Glomerular visceral epithelial cell (primary cell): ENCODE data around the gene MAGI1.
A peak's percentile ranks its signal among the peaks of the same experiment; 100 is the strongest.
"Not testable (repeated sequence)": the region's sequence is repeated elsewhere in the genome, so short reads cannot be mapped to it uniquely, and the experiment has no call there.

ENCODE experiments used
- DNase-seq: peaks from one replicate; pipeline ENCODE4 v3.0.0-alpha.2; 2016; ENCODE audit errors: extremely low spot score

MAGI1 gene

GRCh38 chr3:66039590-66039887 is 821 bp upstream of the MAGI1 start:
- DNase-seq: peak; percentile 32

GRCh38 chr3:66038384-66038725 is 363 bp downstream of the MAGI1 start:
- no peak for DNase-seq

- DNase-seq: no peak
Measured at GRCh38 chr3:66037986-66038369, 740 bp downstream of the MAGI1 start.

- peak; percentile 54 for DNase-seq
Measured at GRCh38 chr3:66037330-66037985, 1.3 kb downstream of the MAGI1 start.

GRCh38 chr3:66036586-66037148 is 2.1 kb downstream of the MAGI1 start:
- no peak for DNase-seq

GRCh38 chr3:66035763-66036477 is 2.8 kb downstream of the MAGI1 start:
- DNase-seq: no peak

- DNase-seq: no peak
Measured at GRCh38 chr3:66033241-66034138, 5.2 kb downstream of the MAGI1 start.

GRCh38 chr3:66031102-66031698 is 7.5 kb downstream of the MAGI1 start:
- DNase-seq: no peak

- DNase-seq: no peak
Measured at GRCh38 chr3:66029443-66029842, 9.3 kb downstream of the MAGI1 start.

- no peak for DNase-seq
Measured at GRCh38 chr3:66029014-66029413, 9.7 kb downstream of the MAGI1 start.

GRCh38 chr3:66028457-66028856 is 10.3 kb downstream of the MAGI1 start:
- no peak for DNase-seq

GRCh38 chr3:66027099-66027498 is 11.6 kb downstream of the MAGI1 start:
- DNase-seq: not testable (repeated sequence)

GRCh38 chr3:66023738-66024385 is 14.9 kb downstream of the MAGI1 start:
- DNase-seq: no peak

GRCh38 chr3:66023229-66023628 is 15.5 kb downstream of the MAGI1 start:
- DNase-seq: no peak

GRCh38 chr3:66021731-66022131 is 17.0 kb downstream of the MAGI1 start:
- peak; percentile 23 for DNase-seq

GRCh38 chr3:66019896-66020295 is 18.8 kb downstream of the MAGI1 start:
- DNase-seq: no peak

- no peak for DNase-seq
Measured at GRCh38 chr3:66018057-66019033, 20.4 kb downstream of the MAGI1 start.

GRCh38 chr3:66017591-66017990 is 21.1 kb downstream of the MAGI1 start:
- no peak for DNase-seq

- no peak for DNase-seq
Measured at GRCh38 chr3:66017084-66017483, 21.6 kb downstream of the MAGI1 start.

GRCh38 chr3:66015841-66016240 is 22.9 kb downstream of the MAGI1 start:
- no peak for DNase-seq
